ENCODE results near the gene TACR3. TPM values are rescaled to one million over a fixed set of nuclear protein-coding genes. Genes with fewer than 3 reads are reported as not detected.
"Not testable (repeated sequence)": the region's sequence is repeated elsewhere in the genome, so short reads cannot be mapped to it uniquely, and the experiment has no call there.

The TACR3 gene
- total RNA-seq (not detected), total RNA-seq (0 reads per million in 29 experiments)
- not detected for total RNA-seq (2013)

- H3K27me3 Mint-ChIP-seq: peaks cover 2 to 7% of the 10 kb centered on the region in 2 donors
- no peak within 1 kb of the TSS for H3K27ac Mint-ChIP-seq
- H3K36me3 Mint-ChIP-seq: no peaks in the 10 kb centered on the region
- H3K9me3 ChIP-seq: no peaks in the 10 kb centered on the region
- DNase-seq (no peak), ATAC-seq (replicated peaks in 1 of 4) (no peak)
- H3K36me3 ChIP-seq (ENCODE audit: control insufficient read depth in 2 of 2, extremely low read depth in 1 of 2, insufficient read depth in 1 of 2, low read length in 1 of 2): no peaks in the 10 kb centered on the region
- ChIA-PET POLR2A (no interaction called here), CTCF (no interaction called here)
- H3K27ac ChIP-seq (ENCODE audit: low read length): no peak within 1 kb of the TSS
- H3K4me1 ChIP-seq (ENCODE audit: control insufficient read depth in 1 of 2, extremely low read depth in 1 of 2, insufficient read depth in 2 of 2, low read length in 2 of 2): no peaks in the 10 kb centered on the region
- no peak within 1 kb of the TSS for H3K4me3 ChIP-seq (ENCODE audit: control insufficient read depth in 1 of 2, extremely low read depth in 1 of 2, low read length in 1 of 2)
- peaks cover 0 to 12% of the 10 kb centered on the region in 2 experiments for H3K27me3 ChIP-seq (replicated peaks in 1 of 2; ENCODE audit: control insufficient read depth in 2 of 2, extremely low read depth in 1 of 2, insufficient read depth in 2 of 2, low read length in 1 of 2)
- no peak within 1 kb of the TSS for H3K4me3 Mint-ChIP-seq
- peaks cover 3 to 5% (median 5%) of the 10 kb centered on the region in 3 donors for H3K9me3 Mint-ChIP-seq
- H3K4me1 Mint-ChIP-seq: peaks cover 0 to 6% (median 2%) of the 10 kb centered on the region in 3 donors
- 7% methylated on average over 18 of the region's 20 CpGs for WGBS (ENCODE audit: insufficient coverage)
These were observed at the start of gene TACR3 for GRCh38 chr4:103719830-103720207. Gene TACR3, minus strand, starts transcription at chr4:103719985. Its CDS starts 310 bp downstream, at chr4:103719675.

GRCh38 chr4:103757631-103758030 is 37.8 kb upstream of the TACR3 start:
- Mint-ChIP-seq H3K4me3 (no peak overlapping the region), H3K27ac (no peak overlapping the region), H3K36me3 (no peaks in the 10 kb centered on the region), H3K9me3 (peaks cover 5 to 12% (median 8%) of the 10 kb centered on the region in 3 donors), H3K27me3 (no peaks in the 10 kb centered on the region), H3K4me1 (no peaks in the 10 kb centered on the region)
- H3K4me3 ChIP-seq (ENCODE audit: control insufficient read depth in 1 of 2, extremely low read depth in 1 of 2, low read length in 1 of 2): no peak overlapping the region
- no peak for ATAC-seq (replicated peaks in 1 of 4)
- no peaks in the 10 kb centered on the region for H3K9me3 ChIP-seq
- DNase-seq: no peak
- no peaks in the 10 kb centered on the region for H3K36me3 ChIP-seq (ENCODE audit: control insufficient read depth in 2 of 2, extremely low read depth in 1 of 2, insufficient read depth in 1 of 2, low read length in 1 of 2)
- H3K4me1 ChIP-seq (ENCODE audit: control insufficient read depth in 1 of 2, extremely low read depth in 1 of 2, insufficient read depth in 2 of 2, low read length in 2 of 2): no peaks in the 10 kb centered on the region
- H3K27me3 ChIP-seq (replicated peaks in 1 of 2; ENCODE audit: control insufficient read depth in 2 of 2, extremely low read depth in 1 of 2, insufficient read depth in 2 of 2, low read length in 1 of 2): no peaks in the 10 kb centered on the region
- CTCF ChIA-PET: no interaction called here
- no peak overlapping the region for H3K27ac ChIP-seq (ENCODE audit: low read length)
- WGBS (ENCODE audit: insufficient coverage): no CpG with 5 or more reads among the region's 2 CpGs
- POLR2A ChIA-PET: no interaction called here

- H3K27me3 ChIP-seq (replicated peaks in 1 of 2; ENCODE audit: control insufficient read depth in 2 of 2, extremely low read depth in 1 of 2, insufficient read depth in 2 of 2, low read length in 1 of 2): no peaks in the 10 kb centered on the region
- DNase-seq (no peak), ATAC-seq (replicated peaks in 1 of 4) (no peak)
- ChIA-PET CTCF (no interaction called here), POLR2A (no interaction called here)
- H3K9me3 Mint-ChIP-seq: peaks cover 5 to 12% (median 8%) of the 10 kb centered on the region in 3 donors
- no peaks in the 10 kb centered on the region for H3K9me3 ChIP-seq
- no peaks in the 10 kb centered on the region for H3K4me1 ChIP-seq (ENCODE audit: control insufficient read depth in 1 of 2, extremely low read depth in 1 of 2, insufficient read depth in 2 of 2, low read length in 2 of 2)
- no peak overlapping the region for H3K27ac Mint-ChIP-seq
- no peaks in the 10 kb centered on the region for H3K27me3 Mint-ChIP-seq
- no peak overlapping the region for H3K27ac ChIP-seq (ENCODE audit: low read length)
- H3K4me3 Mint-ChIP-seq: no peak overlapping the region
- H3K4me3 ChIP-seq (ENCODE audit: control insufficient read depth in 1 of 2, extremely low read depth in 1 of 2, low read length in 1 of 2): no peak overlapping the region
- no peaks in the 10 kb centered on the region for H3K4me1 Mint-ChIP-seq
- no peaks in the 10 kb centered on the region for H3K36me3 ChIP-seq (ENCODE audit: control insufficient read depth in 2 of 2, extremely low read depth in 1 of 2, insufficient read depth in 1 of 2, low read length in 1 of 2)
- no peaks in the 10 kb centered on the region for H3K36me3 Mint-ChIP-seq
These were observed 37.0 kb upstream of the TACR3 start for GRCh38 chr4:103756741-103757140.

GRCh38 chr4:103754844-103755243 is 35.1 kb upstream of the TACR3 start:
- no peaks in the 10 kb centered on the region for H3K27me3 ChIP-seq (replicated peaks in 1 of 2; ENCODE audit: control insufficient read depth in 2 of 2, extremely low read depth in 1 of 2, insufficient read depth in 2 of 2, low read length in 1 of 2)
- no peak for DNase-seq
- no peaks in the 10 kb centered on the region for H3K4me1 Mint-ChIP-seq
- POLR2A ChIA-PET: no interaction called here
- H3K27ac Mint-ChIP-seq: no peak overlapping the region
- no peak overlapping the region for H3K27ac ChIP-seq (ENCODE audit: low read length)
- H3K36me3 ChIP-seq (ENCODE audit: control insufficient read depth in 2 of 2, extremely low read depth in 1 of 2, insufficient read depth in 1 of 2, low read length in 1 of 2): no peaks in the 10 kb centered on the region
- WGBS (ENCODE audit: insufficient coverage): no CpG with 5 or more reads among the region's 3 CpGs
- H3K27me3 Mint-ChIP-seq: no peaks in the 10 kb centered on the region
- no peak for ATAC-seq (replicated peaks in 1 of 4)
- no peaks in the 10 kb centered on the region for H3K4me1 ChIP-seq (ENCODE audit: control insufficient read depth in 1 of 2, extremely low read depth in 1 of 2, insufficient read depth in 2 of 2, low read length in 2 of 2)
- CTCF ChIA-PET: no interaction called here
- no peaks in the 10 kb centered on the region for H3K36me3 Mint-ChIP-seq
- no peak overlapping the region for H3K4me3 ChIP-seq (ENCODE audit: control insufficient read depth in 1 of 2, extremely low read depth in 1 of 2, low read length in 1 of 2)
- H3K9me3 Mint-ChIP-seq: peaks cover 6 to 13% (median 12%) of the 10 kb centered on the region in 3 donors
- H3K4me3 Mint-ChIP-seq: no peak overlapping the region
- H3K9me3 ChIP-seq: no peaks in the 10 kb centered on the region

- Histone ChIP-seq H3K27ac (ENCODE audit: low read length) (no peak overlapping the region), H3K4me3 (ENCODE audit: control insufficient read depth in 1 of 2, extremely low read depth in 1 of 2, low read length in 1 of 2) (no peak overlapping the region), H3K27me3 (replicated peaks in 1 of 2; ENCODE audit: control insufficient read depth in 2 of 2, extremely low read depth in 1 of 2, insufficient read depth in 2 of 2, low read length in 1 of 2) (no peaks in the 10 kb centered on the region), H3K36me3 (ENCODE audit: control insufficient read depth in 2 of 2, extremely low read depth in 1 of 2, insufficient read depth in 1 of 2, low read length in 1 of 2) (no peaks in the 10 kb centered on the region), H3K4me1 (ENCODE audit: control insufficient read depth in 1 of 2, extremely low read depth in 1 of 2, insufficient read depth in 2 of 2, low read length in 2 of 2) (no peaks in the 10 kb centered on the region), H3K9me3 (no peaks in the 10 kb centered on the region)
- H3K9me3 Mint-ChIP-seq: peaks cover 4 to 13% (median 12%) of the 10 kb centered on the region in 3 donors
- no peaks in the 10 kb centered on the region for H3K27me3 Mint-ChIP-seq
- H3K4me3 Mint-ChIP-seq: no peak overlapping the region
- POLR2A ChIA-PET: no interaction called here
- DNase-seq (no peak), ATAC-seq (replicated peaks in 1 of 4) (no peak)
- CTCF ChIA-PET: no interaction called here
- H3K4me1 Mint-ChIP-seq: no peaks in the 10 kb centered on the region
- WGBS (ENCODE audit: insufficient coverage): 96% methylated on average over 3 of the region's 7 CpGs
- H3K27ac Mint-ChIP-seq: no peak overlapping the region
- H3K36me3 Mint-ChIP-seq: no peaks in the 10 kb centered on the region
These were observed 34.3 kb upstream of the TACR3 start for GRCh38 chr4:103753868-103754653.

GRCh38 chr4:103723150-103723549 is 3.4 kb upstream of the TACR3 start:
- POLR2A ChIA-PET: not testable (repeated sequence)
- whole genome bisulfite sequencing (ENCODE audit: insufficient coverage): 87% methylated on average over 12 of the region's 27 CpGs
- peaks cover 5 to 15% (median 12%) of the 10 kb centered on the region in 3 donors for H3K9me3 Mint-ChIP-seq

More at GRCh38 chr4:103723150-103723549, 3.4 kb upstream of the TACR3 start:
- H3K27me3 Mint-ChIP-seq; CTCF ChIA-PET; H3K4me3 Mint-ChIP-seq; H3K4me3 ChIP-seq (ENCODE audit: control insufficient read depth in 1 of 2, extremely low read depth in 1 of 2, low read length in 1 of 2); H3K4me1 Mint-ChIP-seq; H3K4me1 ChIP-seq (ENCODE audit: control insufficient read depth in 1 of 2, extremely low read depth in 1 of 2, insufficient read depth in 2 of 2, low read length in 2 of 2); H3K36me3 Mint-ChIP-seq; DNase-seq; ATAC-seq (replicated peaks in 1 of 4); H3K27ac Mint-ChIP-seq; H3K27ac ChIP-seq (ENCODE audit: low read length); H3K36me3 ChIP-seq (ENCODE audit: control insufficient read depth in 2 of 2, extremely low read depth in 1 of 2, insufficient read depth in 1 of 2, low read length in 1 of 2); H3K9me3 ChIP-seq: not testable (repeated sequence)
- H3K27me3 ChIP-seq (replicated peaks in 1 of 2; ENCODE audit: control insufficient read depth in 2 of 2, extremely low read depth in 1 of 2, insufficient read depth in 2 of 2, low read length in 1 of 2): peaks cover 0 to 12% of the 10 kb centered on the region in 2 experiments
